SK-N-SH (cell line): Measurements from ENCODE around the gene COMMD6. TPM values are rescaled to one million over a fixed set of nuclear protein-coding genes. Genes with fewer than 3 reads are reported as not detected.

Experiments
- CTCF ChIA-PET: fragments of 300-600, 350-600 bp; formaldehyde crosslinking; extraction: SDS; loops from one replicate; lab custom pipeline; 2021; lab: Yijun Ruan, JAX
- POLR2A ChIA-PET: fragments of 350-600 bp; sonication (Branson Sonifier 250); formaldehyde crosslinking; extraction: SDS; loops from one replicate; lab custom pipeline; 2020; ENCODE audit warnings: antibody characterized with exemption, inconsistent platforms; lab: Yijun Ruan, JAX
- DNase-seq: peaks from one replicate; pipeline ENCODE4 v3.0.0; 2012
- H2AFZ ChIP-seq: fragments of 200-600 bp; sonication (generic); 2 replicates; pipeline ENCODE4 v1.8.1; 2016; ENCODE audit warnings: antibody characterized with exemption, mild to moderate bottlenecking, low read depth
- H3F3A ChIP-seq: fragments of 200-600 bp; sonication (generic); replicated peaks from 2 replicates; pipeline ENCODE3; 2016; ENCODE audit warnings: antibody characterized with exemption, mild to moderate bottlenecking; ENCODE audit not compliant: insufficient read depth
- H3K27ac ChIP-seq, 2 experiments: fragments of 200-500 bp in 1 of 2; fragments of 200-600 bp in 1 of 2; sonication (Bioruptor generic) in 1 of 2; sonication (generic), shearing (Covaris generic) in 1 of 2; 2 replicates each; pipeline versions ENCODE4 v1.5.1 to v1.6.1; 2014 to 2016; ENCODE audit warnings: low read depth in 2 of 2, inconsistent platforms in 1 of 2, low read length in 1 of 2, mild to moderate bottlenecking in 1 of 2, mixed read lengths in 1 of 2
- H3K27me3 ChIP-seq: fragments of 200-600 bp; sonication (generic), shearing (Covaris generic); 2 replicates; pipeline ENCODE4 v1.6.1; 2016; ENCODE audit warnings: mixed run types; ENCODE audit not compliant: insufficient read depth
- H3K36me3 ChIP-seq, 2 experiments: fragments of 200-500 bp in 1 of 2; fragments of 200-600 bp in 1 of 2; sonication (Bioruptor generic) in 1 of 2; sonication (generic) in 1 of 2; replicated peaks in 1 of 2; 2 replicates each; pipeline versions ENCODE3 to v1.5.1; 2014 to 2016; ENCODE audit warnings: low read length in 1 of 2, mild to moderate bottlenecking in 1 of 2; ENCODE audit not compliant: insufficient read depth in 2 of 2, control insufficient read depth in 1 of 2
- H3K4me1 ChIP-seq, 2 experiments: fragments of 200-500 bp in 1 of 2; fragments of 200-600 bp in 1 of 2; sonication (Bioruptor generic) in 1 of 2; sonication (generic), shearing (Covaris generic) in 1 of 2; 2 replicates each; pipeline versions ENCODE4 v1.5.1 to v1.6.1; 2014 to 2016; ENCODE audit warnings: low read depth in 1 of 2, low read length in 1 of 2, mixed run types in 1 of 2; ENCODE audit not compliant: insufficient read depth in 2 of 2, control insufficient read depth in 1 of 2
- H3K4me2 ChIP-seq: fragments of 200-600 bp; sonication (generic), shearing (Covaris generic); 2 replicates; pipeline ENCODE4 v1.6.1; 2017; ENCODE audit warnings: mixed run types
- H3K4me3 ChIP-seq, 2 experiments: fragments of 200-500 bp in 1 of 2; fragments of 200-600 bp in 1 of 2; sonication (Bioruptor generic) in 1 of 2; sonication (generic), shearing (Covaris generic) in 1 of 2; 2 replicates each; pipeline versions ENCODE4 v1.5.1 to v1.8.1; 2014 to 2016; ENCODE audit warnings: low read depth in 2 of 2, inconsistent platforms in 1 of 2, low read length in 1 of 2, mild to moderate bottlenecking in 1 of 2, mixed read lengths in 1 of 2, moderate library complexity in 1 of 2
- H3K79me2 ChIP-seq: fragments of 200-600 bp; sonication (generic); 2 replicates; pipeline ENCODE4 v1.8.1; 2017; ENCODE audit warnings: mild to moderate bottlenecking; ENCODE audit not compliant: insufficient read depth
- H3K9ac ChIP-seq: fragments of 200-600 bp; sonication (generic); 2 replicates; pipeline ENCODE4 v1.6.1; 2017; ENCODE audit warnings: mixed run types
- H3K9me2 ChIP-seq: fragments of 200-600 bp; sonication (generic); 2 replicates; pipeline ENCODE4 v1.6.1; 2017; ENCODE audit warnings: mixed run types
- H3K9me3 ChIP-seq: fragments of 200-600 bp; sonication (generic); 2 replicates; pipeline ENCODE4 v1.6.1; 2017; ENCODE audit warnings: mixed run types, mild to moderate bottlenecking, moderate library complexity
- H4K20me1 ChIP-seq: fragments of 200-600 bp; sonication (generic); 2 replicates; pipeline ENCODE4 v1.6.1; 2017; ENCODE audit warnings: mild to moderate bottlenecking, mixed run types; ENCODE audit not compliant: insufficient read depth
- CHD2 ChIP-seq: fragments of 150-350 bp; IDR thresholded peaks from 2 replicates; pipeline ENCODE4 v1.6.1; 2018; ENCODE audit warnings: low read length; ENCODE audit not compliant: partially characterized antibody
- ELF1 ChIP-seq: IDR thresholded peaks from 2 replicates; pipeline ENCODE4 v1.4.0; 2012
- GABPA ChIP-seq: IDR thresholded peaks from 2 replicates; pipeline ENCODE4 v1.4.0; 2012; ENCODE audit warnings: low read depth, mild to moderate bottlenecking
- JUND ChIP-seq: IDR thresholded peaks from 2 replicates; pipeline ENCODE4 v1.4.0; 2012
- MEF2A ChIP-seq: IDR thresholded peaks from 2 replicates; pipeline ENCODE4 v1.4.0; 2012; ENCODE audit warnings: low read depth, borderline replicate concordance
- NFIC ChIP-seq: IDR thresholded peaks from 2 replicates; pipeline ENCODE4 v1.4.0; 2012; ENCODE audit warnings: borderline replicate concordance
- POLR2AphosphoS5 ChIP-seq: IDR thresholded peaks from 2 replicates; pipeline ENCODE4 v1.6.1; 2012; ENCODE audit warnings: low read depth, low read length
- RCOR1 ChIP-seq: fragments of 150-350 bp; IDR thresholded peaks from 2 replicates; pipeline ENCODE4 v1.6.1; 2017; ENCODE audit warnings: antibody characterized with exemption, low read length
- RXRA ChIP-seq: IDR thresholded peaks from 2 replicates; pipeline ENCODE4 v1.4.0; 2012; ENCODE audit warnings: low read depth, mild to moderate bottlenecking, borderline replicate concordance
- SIN3A ChIP-seq: IDR thresholded peaks from 2 replicates; pipeline ENCODE4 v1.6.1; 2012; ENCODE audit warnings: low read depth, mild to moderate bottlenecking, low read length, moderate library complexity, borderline replicate concordance
- SMC3 ChIP-seq: IDR thresholded peaks from 2 replicates; pipeline ENCODE4 v1.6.1; 2012; ENCODE audit warnings: low read depth, low read length, improper control_type of control experiment
- TAF1 ChIP-seq: IDR thresholded peaks from 2 replicates; pipeline ENCODE4 v1.6.1; 2012; ENCODE audit warnings: low read depth, mild to moderate bottlenecking, low read length, moderate library complexity, borderline replicate concordance
- TCF12 ChIP-seq: IDR thresholded peaks from 2 replicates; pipeline ENCODE4 v1.4.0; 2012
- TEAD4 ChIP-seq: IDR thresholded peaks from 2 replicates; pipeline ENCODE4 v1.4.0; 2012; ENCODE audit warnings: mild to moderate bottlenecking, borderline replicate concordance; ENCODE audit not compliant: insufficient read depth
- YY1 ChIP-seq: IDR thresholded peaks from 2 replicates; pipeline ENCODE4 v1.4.0; 2012; ENCODE audit warnings: low read depth, mild to moderate bottlenecking
- WGBS: methylation state at CpG from one replicate; pipeline ENCODE4 v1.1.6; 2017; ENCODE audit warnings: low lambda C conversion rate; 5-methylcytosine and 5-hydroxymethylcytosine counted together
- polyA plus RNA-seq, 3 experiments: library from polyadenylated mRNA; depleted of rRNA; stranded (reverse); fragments of >200 nt; gene quantifications; 2 replicates each; pipeline ENCODE4 v1.2.3, GENCODE V29; 2012
- TF ChIP-seq, protein P1 (sequence below): IDR thresholded peaks from 2 replicates; pipeline ENCODE4; 2012
- TF ChIP-seq, protein P2 (sequence below): fragments of 150-350 bp; IDR thresholded peaks from 2 replicates; pipeline ENCODE4 v1.6.1; 2017; ENCODE audit warnings: antibody characterized with exemption, low read length, low read depth, borderline replicate concordance
- TF ChIP-seq, protein P3 (sequence below): IDR thresholded peaks from 2 replicates; pipeline ENCODE4 v1.4.0; 2012; ENCODE audit warnings: low read depth, borderline replicate concordance

The COMMD6 gene
- polyA plus RNA-seq, 1 of the 3 experiments (the other 2 are of a cell fraction): 76.9 TPM

DNA sequence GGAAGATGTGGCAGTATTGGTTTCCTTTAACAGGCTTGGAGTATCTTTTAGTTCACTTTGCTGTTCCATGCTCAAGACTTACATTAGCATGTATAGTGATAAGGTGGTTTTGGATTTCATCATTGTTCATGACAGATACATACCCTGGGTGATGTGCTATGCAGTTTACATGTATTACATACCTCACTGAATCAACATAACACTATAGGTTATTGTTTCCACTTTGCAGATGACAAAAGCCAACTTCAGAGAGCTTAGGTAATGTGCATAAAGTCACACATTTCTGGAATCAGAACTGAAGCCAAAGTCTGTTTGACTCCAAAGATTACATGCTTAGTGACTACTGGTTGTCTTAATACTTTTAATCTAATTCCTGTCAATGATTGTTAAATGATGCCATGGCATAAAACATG, 7.1 kb downstream of the COMMD6 start:
- Histone ChIP-seq H3K4me2 (no peak overlapping the region), H3K9ac (no peak overlapping the region), H3K9me3 (no peaks in the 10 kb centered on the region), H3K4me1 (peaks cover 0 to 4% of the 10 kb centered on the region in 2 experiments; a peak in 1 of 4 replicates), H3K27me3 (no peaks in the 10 kb centered on the region), H4K20me1 (no peaks in the 10 kb centered on the region), H2AFZ (no peak overlapping the region), H3K79me2 (peaks cover 4% of the 10 kb centered on the region; the same call in 1 of the 2 replicates), H3K4me3 (no peak overlapping the region), H3K9me2 (no peaks in the 10 kb centered on the region), H3K36me3 (peaks cover 40 to 45% of the 10 kb centered on the region in 2 experiments), H3K27ac (no peak overlapping the region), H3F3A (peaks cover 3% of the 10 kb centered on the region)
- DNase-seq: no peak
- CTCF ChIA-PET: interaction anchor here (1.2 to 1.6 kb wide), 2 partner anchors 8 to 48 kb away, joined by 3 to 4 read pairs; partner anchors contain the start of gene TBC1D4
- TF ChIP-seq TCF12 (no peak), JUND (no peak), SIN3A (no peak), NFIC (no peak), TAF1 (no peak), ELF1 (no peak), RCOR1 (no peak), YY1 (no peak), GABPA (no peak), RXRA (no peak), POLR2AphosphoS5 (no peak), CHD2 (no peak), MEF2A (no peak), TEAD4 (no peak)
- TF ChIP-seq, protein P1, sequence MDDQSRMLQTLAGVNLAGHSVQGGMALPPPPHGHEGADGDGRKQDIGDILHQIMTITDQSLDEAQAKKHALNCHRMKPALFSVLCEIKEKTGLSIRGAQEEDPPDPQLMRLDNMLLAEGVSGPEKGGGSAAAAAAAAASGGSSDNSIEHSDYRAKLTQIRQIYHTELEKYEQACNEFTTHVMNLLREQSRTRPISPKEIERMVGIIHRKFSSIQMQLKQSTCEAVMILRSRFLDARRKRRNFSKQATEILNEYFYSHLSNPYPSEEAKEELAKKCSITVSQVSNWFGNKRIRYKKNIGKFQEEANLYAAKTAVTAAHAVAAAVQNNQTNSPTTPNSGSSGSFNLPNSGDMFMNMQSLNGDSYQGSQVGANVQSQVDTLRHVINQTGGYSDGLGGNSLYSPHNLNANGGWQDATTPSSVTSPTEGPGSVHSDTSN: no peak
- TF ChIP-seq, protein P2, sequence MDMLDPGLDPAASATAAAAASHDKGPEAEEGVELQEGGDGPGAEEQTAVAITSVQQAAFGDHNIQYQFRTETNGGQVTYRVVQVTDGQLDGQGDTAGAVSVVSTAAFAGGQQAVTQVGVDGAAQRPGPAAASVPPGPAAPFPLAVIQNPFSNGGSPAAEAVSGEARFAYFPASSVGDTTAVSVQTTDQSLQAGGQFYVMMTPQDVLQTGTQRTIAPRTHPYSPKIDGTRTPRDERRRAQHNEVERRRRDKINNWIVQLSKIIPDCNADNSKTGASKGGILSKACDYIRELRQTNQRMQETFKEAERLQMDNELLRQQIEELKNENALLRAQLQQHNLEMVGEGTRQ: no peak
- POLR2A ChIA-PET: no interaction called here

DNA sequence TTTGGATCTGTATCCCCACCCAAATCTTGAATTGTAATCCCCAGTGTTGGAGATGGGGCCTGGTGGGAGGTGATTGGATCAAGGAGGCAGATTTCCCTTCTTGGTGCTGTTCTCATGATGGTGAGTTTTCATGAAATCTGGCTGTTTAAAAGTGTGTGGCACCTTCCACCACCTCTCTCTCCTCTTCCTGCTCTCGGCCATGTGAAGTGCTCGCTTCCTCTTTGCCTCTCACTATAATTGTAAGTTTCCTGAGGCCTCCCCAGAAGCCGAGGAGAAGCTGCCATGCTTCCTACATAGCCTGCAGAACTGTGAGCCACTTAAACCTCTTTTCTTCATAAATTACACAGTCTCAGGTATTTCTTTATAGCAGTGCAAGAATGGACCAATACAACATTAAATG, 15.7 kb downstream of the COMMD6 start:
- Histone ChIP-seq H3K9ac (no peak overlapping the region), H3K9me3 (no peaks in the 10 kb centered on the region), H3K4me3 (no peak overlapping the region), H2AFZ (no peak overlapping the region), H3K4me2 (no peak overlapping the region), H3K27ac (no peak overlapping the region), H3F3A (no peaks in the 10 kb centered on the region), H3K9me2 (no peaks in the 10 kb centered on the region), H3K27me3 (no peaks in the 10 kb centered on the region), H4K20me1 (no peaks in the 10 kb centered on the region), H3K79me2 (no peaks in the 10 kb centered on the region), H3K4me1 (no peaks in the 10 kb centered on the region), H3K36me3 (peaks cover 9 to 16% of the 10 kb centered on the region in 2 experiments)
- ChIA-PET POLR2A (interaction anchor here (0.5 kb wide), 1 partner anchor 35 kb away, joined by 4 read pairs; no protein-coding TSS in a partner anchor), CTCF (no interaction called here)
- TF ChIP-seq SMC3 (no peak), YY1 (no peak), JUND (no peak)
- TF ChIP-seq, protein P3, sequence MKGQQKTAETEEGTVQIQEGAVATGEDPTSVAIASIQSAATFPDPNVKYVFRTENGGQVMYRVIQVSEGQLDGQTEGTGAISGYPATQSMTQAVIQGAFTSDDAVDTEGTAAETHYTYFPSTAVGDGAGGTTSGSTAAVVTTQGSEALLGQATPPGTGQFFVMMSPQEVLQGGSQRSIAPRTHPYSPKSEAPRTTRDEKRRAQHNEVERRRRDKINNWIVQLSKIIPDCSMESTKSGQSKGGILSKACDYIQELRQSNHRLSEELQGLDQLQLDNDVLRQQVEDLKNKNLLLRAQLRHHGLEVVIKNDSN: no peak
- no peak for DNase-seq
- WGBS: 72% methylated on average over 3 of the region's 3 CpGs
